Endothelial cell of umbilical vein (primary cell): ENCODE measurements around the gene TEX19. TPM values are rescaled to one million over a fixed set of nuclear protein-coding genes. Genes with fewer than 3 reads are reported as not detected.

Experiments used
- BruUV-seq: library from RNA; stranded (reverse); fragments of 400-500 nt; replicated peaks from 2 replicates; lab custom pipeline; 2021; lab: Mats Ljungman, UMichigan
- CTCF ChIA-PET: fragments of 300-600, 350-600 bp; sonication (Branson Sonifier 250); formaldehyde crosslinking; loops from one replicate; lab custom pipeline; 2021; ENCODE audit warnings: antibody characterized with exemption, inconsistent platforms; lab: Charles Lee
- POLR2A ChIA-PET: fragments of 300-600, 350-600 bp; sonication (Branson Sonifier 250); formaldehyde crosslinking; loops from one replicate; lab custom pipeline; 2021; ENCODE audit warnings: antibody characterized with exemption, inconsistent platforms; lab: Charles Lee
- DNase-seq: peaks from one replicate; pipeline ENCODE4 v3.0.0-alpha.2; 2011; ENCODE audit warnings: low read depth, low spot score
- FAIRE-seq: peaks from 2 replicates; lab custom pipeline; 2011; peaks lifted over from hg19 to GRCh38; lab: Jason Lieb, UNC
- H2AFZ ChIP-seq: 2 replicates; pipeline ENCODE4 v1.6.0; 2012; ENCODE audit warnings: low read depth, low read length, control low read depth, inconsistent platforms
- H3K27ac ChIP-seq: 2 replicates; pipeline ENCODE4 v1.5.1; 2011; ENCODE audit warnings: low read depth, mild to moderate bottlenecking, control low read depth, low read length, moderate library complexity; ENCODE audit not compliant: insufficient read depth
- H3K27me3 ChIP-seq, 2 experiments: 2 replicates each; pipeline versions ENCODE4 v1.6.0 to v1.6.1; 2011; ENCODE audit warnings: low read length in 2 of 2, mixed read lengths in 1 of 2; ENCODE audit not compliant: control insufficient read depth in 2 of 2, insufficient read depth in 2 of 2
- H3K36me3 ChIP-seq, 2 experiments: 2 replicates in 1 of 2; 3 replicates in 1 of 2; pipeline ENCODE4 v1.5.1; 2011; ENCODE audit warnings: low read length in 2 of 2, mild to moderate bottlenecking in 1 of 2, moderate library complexity in 1 of 2; ENCODE audit not compliant: control insufficient read depth in 2 of 2, insufficient read depth in 2 of 2; ENCODE audit errors: extremely low read depth in 1 of 2
- H3K4me1 ChIP-seq: 3 replicates; pipeline ENCODE4 v1.5.1; 2011; ENCODE audit warnings: mild to moderate bottlenecking, low read length; ENCODE audit not compliant: control insufficient read depth, insufficient read depth; ENCODE audit errors: extremely low read depth
- H3K4me2 ChIP-seq: 2 replicates; pipeline ENCODE4 v1.6.1; 2011; ENCODE audit warnings: low read length, control low read depth, mixed read lengths; ENCODE audit not compliant: insufficient read depth
- H3K4me3 ChIP-seq, 3 experiments: fragments of 200-600 bp in 1 of 3; sonication (generic), shearing (Covaris generic) in 1 of 3; replicated peaks in 1 of 3; 2 replicates each; pipeline ENCODE4 v1.5.1; 2011 to 2016; ENCODE audit warnings: control low read depth in 3 of 3, low read length in 3 of 3, mild to moderate bottlenecking in 2 of 3, inconsistent platforms in 1 of 3, low read depth in 1 of 3, moderate library complexity in 1 of 3; ENCODE audit not compliant: insufficient read depth in 1 of 3
- H3K79me2 ChIP-seq: 2 replicates; pipeline ENCODE4 v1.6.0; 2012; ENCODE audit warnings: low read length, inconsistent platforms; ENCODE audit not compliant: control insufficient read depth, insufficient read depth
- H3K9ac ChIP-seq: replicated peaks from 2 replicates; pipeline ENCODE3; 2011; ENCODE audit warnings: low read length, control low read depth; ENCODE audit not compliant: insufficient read depth; ENCODE audit errors: extremely low read depth
- H3K9me1 ChIP-seq: replicated peaks from 3 replicates; pipeline ENCODE4 v1.6.0; 2011; ENCODE audit warnings: mild to moderate bottlenecking, low read length; ENCODE audit not compliant: control insufficient read depth, insufficient read depth; ENCODE audit errors: extremely low read depth
- H3K9me3 ChIP-seq: replicated peaks from 2 replicates; pipeline ENCODE4 v1.5.1; 2012; ENCODE audit warnings: low read length, inconsistent platforms; ENCODE audit not compliant: control insufficient read depth, insufficient read depth
- H4K20me1 ChIP-seq: replicated peaks from 2 replicates; pipeline ENCODE3; 2011; ENCODE audit warnings: mild to moderate bottlenecking, low read length; ENCODE audit not compliant: control insufficient read depth, insufficient read depth; ENCODE audit errors: extremely low read depth
- EZH2 ChIP-seq: IDR thresholded peaks from 2 replicates; pipeline ENCODE4 v1.6.1; 2012; ENCODE audit warnings: borderline replicate concordance, low read depth, mild to moderate bottlenecking, moderate library complexity, low read length, inconsistent platforms; ENCODE audit not compliant: severe bottlenecking
- FOS ChIP-seq: IDR thresholded peaks from 2 replicates; pipeline ENCODE4 v1.6.1; 2011; ENCODE audit warnings: mild to moderate bottlenecking, low read length, moderate library complexity, borderline replicate concordance; ENCODE audit not compliant: insufficient read depth
- GATA2 ChIP-seq: IDR thresholded peaks from 2 replicates; pipeline ENCODE4 v1.7.0; 2011; ENCODE audit warnings: low read depth, mild to moderate bottlenecking, moderate library complexity, mixed read lengths, low read length; ENCODE audit not compliant: insufficient read length, insufficient read depth
- MAX ChIP-seq: IDR thresholded peaks from 2 replicates; pipeline ENCODE4 v1.6.1; 2011; ENCODE audit not compliant: insufficient read depth, insufficient read length
- MYC ChIP-seq: IDR thresholded peaks from one replicate; pipeline ENCODE4 v1.6.1; 2011; ENCODE audit warnings: mild to moderate bottlenecking, low read depth, low read length
- POLR2A ChIP-seq: IDR thresholded peaks from 2 replicates; pipeline ENCODE4 v1.6.1; 2012; ENCODE audit warnings: low read depth, mild to moderate bottlenecking, control low read depth, low read length
- POLR2AphosphoS5 ChIP-seq: IDR thresholded peaks from 2 replicates; pipeline ENCODE4 v1.6.1; 2012; ENCODE audit warnings: low read depth, mild to moderate bottlenecking, control low read depth, low read length, moderate library complexity; ENCODE audit not compliant: insufficient read depth
- dilution Hi-C: fragments of 300-500 bp; cut with MboI; formaldehyde crosslinking; loops from one replicate; pipeline ENCODE4 v1.15.0; 2019; ENCODE audit warnings: low sequenced_read_pairs; ENCODE audit not compliant: extremely low pct_ligation_motif_present
- intact Hi-C: fragments of 100-400 bp; cut with micrococcal nuclease; formaldehyde crosslinking; loops from one replicate; pipeline ENCODE4 v1.10.0; 2022
- polyA plus RNA-seq, 4 experiments: library from polyadenylated mRNA; depleted of rRNA in 3 of 4; stranded (reverse) in 3 of 4; unstranded in 1 of 4; fragments of >200 nt; gene quantifications; 2 replicates each; pipeline versions ENCODE4 v1.2.1 to v1.2.3, GENCODE V29; 2011 to 2012; ENCODE audit warnings: missing spikeins in 1 of 4
- total RNA-seq: library from RNA; stranded (reverse); gene quantifications from 2 replicates; pipeline ENCODE4 v1.2.3, GENCODE V29; 2021

Gene TEX19
- total and polyA plus RNA-seq, 2 donors (not counting 3 experiments of a cell fraction or from before 2014, with no cell fraction given), result 0.06 TPM; not detected in 1

GRCh38 chr17:82350182-82351030, 8.6 kb upstream of the TEX19 start:
- TF ChIP-seq POLR2AphosphoS5 (no peak), GATA2 (no peak), FOS (no peak), POLR2A (no peak), MYC (no peak), EZH2 (no peak), MAX (no peak)
- no peak overlapping the region for H3K4me3 ChIP-seq
- no peaks in the 10 kb centered on the region for H4K20me1 ChIP-seq
- H3K36me3 ChIP-seq, result no peaks in the 10 kb centered on the region
- dilution Hi-C loops (no loop called here), intact Hi-C loops (loop anchor here (2.0 kb wide), 1 partner anchor 204 kb away; no protein-coding TSS in a partner anchor)
- DNase-seq (no peak), FAIRE-seq (no peak)
- H3K9me1 ChIP-seq, result no peaks in the 10 kb centered on the region
- POLR2A ChIA-PET, result no interaction called here
- H3K4me1 ChIP-seq, result no peaks in the 10 kb centered on the region
- BruUV-seq, result no TSS peak
- H3K9me3 ChIP-seq, result no peaks in the 10 kb centered on the region
- no peak overlapping the region for H3K27ac ChIP-seq
- CTCF ChIA-PET, result interaction anchor here (0.7 to 2.4 kb wide), 6 partner anchors 11 to 423 kb away, joined by 3 to 6 read pairs (median 4); no protein-coding TSS in a partner anchor
- H3K4me2 ChIP-seq, result no peak overlapping the region
- no peak overlapping the region for H2AFZ ChIP-seq
- no peak overlapping the region for H3K9ac ChIP-seq
- no peaks in the 10 kb centered on the region for H3K79me2 ChIP-seq
- H3K27me3 ChIP-seq, result no peaks in the 10 kb centered on the region
